Right ventricle myocardium superior (tissue), 1 donor: Measurements from ENCODE around the gene TSSK2. TPM values are rescaled to one million over a fixed set of nuclear protein-coding genes. Genes with fewer than 3 reads are reported as not detected.

ENCODE experiments used
- total RNA-seq: library from RNA; stranded (reverse); fragmentation: NEBNext Ultra II Directional; extraction: Animal tissue kit (Norgen Biotek cat#: 25700); gene quantifications from one replicate; pipeline ENCODE4 v1.2.1, GENCODE V29; 2021
- donor health status: DM: no; HTN: yes; CAD: no; lungs with severe emphysema.

Gene TSSK2
- total RNA-seq, 1 donor from 2014 or later: not detected

Other genes with a start within 250 kb of the TSSK2 start
- 13.8 TPM for gene DGCR6, start 225.0 kb upstream of the TSSK2 start, total RNA-seq
- gene PRODH, start 195.0 kb upstream of the TSSK2 start, total RNA-seq: 11.9 TPM
- 29.7 TPM for gene DGCR2, start 8.9 kb upstream of the TSSK2 start, total RNA-seq
- 6.7 TPM for gene ESS2, start 13.3 kb downstream of the TSSK2 start, total RNA-seq
- gene GSC2, start 19.0 kb downstream of the TSSK2 start, total RNA-seq: not detected
- 26.6 TPM for gene SLC25A1, start 47.4 kb downstream of the TSSK2 start, total RNA-seq
- 9.6 TPM for gene CLTCL1, start 160.4 kb downstream of the TSSK2 start, total RNA-seq